ENCODE results near the gene BOD1L2. TPM values are rescaled to one million over a fixed set of nuclear protein-coding genes. Genes with fewer than 3 reads are reported as not detected.

BOD1L2 gene
- total RNA-seq, 1 donor from 2014 or later: not detected

GRCh38 chr18:57141208-57142129 lies 5.4 kb upstream of the BOD1L2 start:
- Mint-ChIP-seq H3K4me3 (ENCODE audit: unreplicated experiment) (no peak overlapping the region), H3K27ac (ENCODE audit: unreplicated experiment) (no peak overlapping the region), H3K9me3 (ENCODE audit: unreplicated experiment) (no peaks in the 10 kb centered on the region), H3K4me1 (ENCODE audit: unreplicated experiment) (peaks cover 5% of the 10 kb centered on the region), H3K36me3 (ENCODE audit: low read depth, unreplicated experiment) (no peaks in the 10 kb centered on the region), H3K27me3 (ENCODE audit: unreplicated experiment) (peaks cover 9% of the 10 kb centered on the region)
- TF ChIP-seq, protein P1, sequence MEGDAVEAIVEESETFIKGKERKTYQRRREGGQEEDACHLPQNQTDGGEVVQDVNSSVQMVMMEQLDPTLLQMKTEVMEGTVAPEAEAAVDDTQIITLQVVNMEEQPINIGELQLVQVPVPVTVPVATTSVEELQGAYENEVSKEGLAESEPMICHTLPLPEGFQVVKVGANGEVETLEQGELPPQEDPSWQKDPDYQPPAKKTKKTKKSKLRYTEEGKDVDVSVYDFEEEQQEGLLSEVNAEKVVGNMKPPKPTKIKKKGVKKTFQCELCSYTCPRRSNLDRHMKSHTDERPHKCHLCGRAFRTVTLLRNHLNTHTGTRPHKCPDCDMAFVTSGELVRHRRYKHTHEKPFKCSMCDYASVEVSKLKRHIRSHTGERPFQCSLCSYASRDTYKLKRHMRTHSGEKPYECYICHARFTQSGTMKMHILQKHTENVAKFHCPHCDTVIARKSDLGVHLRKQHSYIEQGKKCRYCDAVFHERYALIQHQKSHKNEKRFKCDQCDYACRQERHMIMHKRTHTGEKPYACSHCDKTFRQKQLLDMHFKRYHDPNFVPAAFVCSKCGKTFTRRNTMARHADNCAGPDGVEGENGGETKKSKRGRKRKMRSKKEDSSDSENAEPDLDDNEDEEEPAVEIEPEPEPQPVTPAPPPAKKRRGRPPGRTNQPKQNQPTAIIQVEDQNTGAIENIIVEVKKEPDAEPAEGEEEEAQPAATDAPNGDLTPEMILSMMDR (IDR thresholded peaks at IDR 0.05; ENCODE audit: unreplicated experiment): no peak
- no peak for DNase-seq (ENCODE audit: low spot score)

- H3K4me1 Mint-ChIP-seq (ENCODE audit: unreplicated experiment): peaks cover 5% of the 10 kb centered on the region
- H3K9me3 Mint-ChIP-seq (ENCODE audit: unreplicated experiment): no peaks in the 10 kb centered on the region
- no peak overlapping the region for H3K4me3 Mint-ChIP-seq (ENCODE audit: unreplicated experiment)
- H3K27ac Mint-ChIP-seq (ENCODE audit: unreplicated experiment): no peak overlapping the region
- no peaks in the 10 kb centered on the region for H3K36me3 Mint-ChIP-seq (ENCODE audit: low read depth, unreplicated experiment)
- TF ChIP-seq, protein P1 (IDR thresholded peaks at IDR 0.05; ENCODE audit: unreplicated experiment): no peak
- peaks cover 9% of the 10 kb centered on the region for H3K27me3 Mint-ChIP-seq (ENCODE audit: unreplicated experiment)
- DNase-seq (ENCODE audit: low spot score): no peak
Measured at GRCh38 chr18:57142324-57142723, 4.6 kb upstream of the BOD1L2 start.

DNA sequence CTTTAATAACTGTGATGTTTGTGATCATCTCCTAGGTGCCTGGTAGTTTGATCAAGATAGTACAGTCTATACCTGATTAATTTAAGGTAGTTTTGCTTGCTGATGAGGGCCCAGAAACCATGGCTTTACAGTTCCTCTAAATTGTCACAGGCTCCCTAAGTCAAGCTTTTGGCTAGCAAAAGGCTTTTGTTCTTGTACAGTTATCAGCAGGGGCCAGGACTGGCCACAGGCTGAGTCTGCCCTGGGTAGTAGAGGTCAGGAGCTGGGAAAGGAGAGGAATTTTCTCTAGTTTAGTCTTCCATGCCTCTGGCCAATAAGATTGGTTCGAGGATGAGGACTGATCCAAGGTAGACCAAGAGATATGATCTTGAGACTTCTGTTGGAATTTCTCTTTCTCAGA lies 3.6 kb upstream of the BOD1L2 start:
- peaks cover 9% of the 10 kb centered on the region for H3K27me3 Mint-ChIP-seq (ENCODE audit: unreplicated experiment)
- no peak for DNase-seq (ENCODE audit: low spot score)
- H3K4me1 Mint-ChIP-seq (ENCODE audit: unreplicated experiment): peaks cover 13% of the 10 kb centered on the region
- H3K4me3 Mint-ChIP-seq (ENCODE audit: unreplicated experiment): no peak overlapping the region
- H3K9me3 Mint-ChIP-seq (ENCODE audit: unreplicated experiment): no peaks in the 10 kb centered on the region
- no peaks in the 10 kb centered on the region for H3K36me3 Mint-ChIP-seq (ENCODE audit: low read depth, unreplicated experiment)
- no peak overlapping the region for H3K27ac Mint-ChIP-seq (ENCODE audit: unreplicated experiment)
- TF ChIP-seq, protein P1 (IDR thresholded peaks at IDR 0.05; ENCODE audit: unreplicated experiment): no peak

- TF ChIP-seq, protein P1 (IDR thresholded peaks at IDR 0.05; ENCODE audit: unreplicated experiment): no peak
- H3K9me3 Mint-ChIP-seq (ENCODE audit: unreplicated experiment): no peaks in the 10 kb centered on the region
- DNase-seq (ENCODE audit: low spot score): no peak
- H3K4me1 Mint-ChIP-seq (ENCODE audit: unreplicated experiment): peaks cover 39% of the 10 kb centered on the region
- H3K36me3 Mint-ChIP-seq (ENCODE audit: low read depth, unreplicated experiment): no peaks in the 10 kb centered on the region
- H3K27me3 Mint-ChIP-seq (ENCODE audit: unreplicated experiment): peaks cover 11% of the 10 kb centered on the region
- no peak overlapping the region for H3K4me3 Mint-ChIP-seq (ENCODE audit: unreplicated experiment)
- H3K27ac Mint-ChIP-seq (ENCODE audit: unreplicated experiment): no peak overlapping the region
Measured at GRCh38 chr18:57148263-57148662, 1.4 kb downstream of the BOD1L2 start.

DNA sequence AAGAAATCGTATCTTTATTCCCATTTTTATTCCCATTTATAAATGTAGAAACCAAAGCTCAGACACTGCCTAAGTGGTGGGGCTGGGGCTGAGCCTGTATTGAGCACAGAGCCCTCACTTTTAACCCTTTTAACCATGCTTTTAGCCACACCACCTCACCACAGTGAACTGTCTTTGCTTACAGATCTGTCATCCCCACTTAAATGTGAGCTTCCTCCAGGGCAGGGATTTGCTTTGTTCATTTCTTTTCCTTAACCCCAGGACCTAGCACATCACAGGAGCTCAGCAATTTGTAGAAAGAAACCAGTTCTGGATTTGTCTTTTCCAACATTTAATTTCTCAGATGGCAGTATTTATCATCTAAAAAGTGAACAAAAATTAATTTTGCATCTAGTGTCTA lies 2.2 kb downstream of the BOD1L2 start:
- H3K27ac Mint-ChIP-seq (ENCODE audit: unreplicated experiment): no peak overlapping the region
- no peak for DNase-seq (ENCODE audit: low spot score)

More for the DNA sequence above, 2.2 kb downstream of the BOD1L2 start:
- Mint-ChIP-seq H3K4me1 (ENCODE audit: unreplicated experiment) (peaks cover 39% of the 10 kb centered on the region), H3K4me3 (ENCODE audit: unreplicated experiment) (no peak overlapping the region), H3K27me3 (ENCODE audit: unreplicated experiment) (peaks cover 11% of the 10 kb centered on the region), H3K9me3 (ENCODE audit: unreplicated experiment) (no peaks in the 10 kb centered on the region), H3K36me3 (ENCODE audit: low read depth, unreplicated experiment) (no peaks in the 10 kb centered on the region)
- TF ChIP-seq, protein P1 (IDR thresholded peaks at IDR 0.05; ENCODE audit: unreplicated experiment): no peak

All from endothelial cell (in vitro differentiated cells).